Adrenal gland (tissue), 12 donors: Measurements from ENCODE around the gene CCDC85C. TPM values are rescaled to one million over a fixed set of nuclear protein-coding genes. Genes with fewer than 3 reads are reported as not detected.
A peak's percentile ranks its signal among the peaks of the same experiment; 100 is the strongest.

Experiments used
- DNase-seq, 7 donors: peaks; one replicate each; pipeline ENCODE4 v3.0.0-alpha.2; 2019 to 2020
- H3K27ac ChIP-seq, 5 donors: fragments of 200-600 bp; sonication (generic) in 4 of 5; 1 replicate in 3 of 5; 2 replicates in 2 of 5; pipeline versions ENCODE4 v1.5.1 to v1.8.0; 2016 to 2020; ENCODE audit warnings: mild to moderate bottlenecking in 1 of 5
- H3K27me3 ChIP-seq: fragments of 200-600 bp; 2 replicates; pipeline ENCODE4 v1.8.0; 2021
- H3K36me3 ChIP-seq, 2 donors: fragments of 200-600 bp; replicated peaks in 1 of 2; 1 replicate in 1 of 2; 2 replicates in 1 of 2; pipeline versions ENCODE4 v1.5.1 to v1.8.0; 2018 to 2022
- H3K4me1 ChIP-seq, 2 donors: fragments of 200-600 bp; replicated peaks in 1 of 2; 1 replicate in 1 of 2; 2 replicates in 1 of 2; pipeline versions ENCODE4 v1.5.1 to v1.8.0; 2018 to 2021
- H3K4me3 ChIP-seq, 4 donors: fragments of 200-600 bp; sonication (generic) in 3 of 4; one replicate each; pipeline ENCODE4 v1.5.1; 2016 to 2018
- H3K9me3 ChIP-seq, 3 donors: fragments of 200-600 bp; sonication (generic) in 1 of 3; replicated peaks in 1 of 3; 1 replicate in 2 of 3; 2 replicates in 1 of 3; pipeline versions ENCODE4 v1.5.1 to v1.8.0; 2016 to 2021
- POLR2A ChIP-seq, 2 donors: fragments of 450-650 bp; IDR thresholded peaks; one replicate each; pipeline ENCODE4 v1.6.1; 2017; ENCODE audit warnings: antibody characterized with exemption in 2 of 2, mild to moderate bottlenecking in 2 of 2, moderate library complexity in 1 of 2
- WGBS, 4 donors: extraction: QIAGEN DNeasy Blood & Tissue Kit in 2 of 4; methylation state at CpG; one replicate each; pipeline versions ENCODE4 v1.1.5 to v1.1.7; 2013 to 2017; 5-methylcytosine and 5-hydroxymethylcytosine counted together
- intact Hi-C, 2 donors: fragments of 100-400 bp; cut with DNase I; formaldehyde crosslinking; loops; one replicate each; pipeline versions ENCODE4 v1.14.1 to v1.15.0; 2022 to 2023
- polyA plus RNA-seq, 3 donors: library from polyadenylated mRNA; stranded (reverse); fragments of 200-250 nt in 2 of 3; fragments of 350-450 nt in 1 of 3; fragmentation: Illumina TruSeq in 1 of 3; extraction: RNeasy Lipid Tissue Mini Kit (QIAGEN cat#74804) in 1 of 3; gene quantifications; one replicate each; pipeline ENCODE4 v1.2.3, GENCODE V29; 2013 to 2014
- total RNA-seq, 9 donors: library from RNA; depleted of rRNA in 4 of 9; stranded (reverse); fragments of >200 nt in 4 of 9; fragments of 120-200 nt in 1 of 9; fragmentation: NEBNext Ultra II Directional in 1 of 9; extraction: Animal tissue kit (Norgen Biotek cat#: 25700) in 1 of 9; gene quantifications; one replicate each; pipeline versions ENCODE4 v1.1.0 to v1.2.4, GENCODE V29; 2013 to 2023
- TF ChIP-seq, protein P1 (sequence below), 6 experiments: fragments of 450-650 bp in 4 of 6; fragments of 200-600 bp in 2 of 6; sonication (generic) in 1 of 6; IDR thresholded peaks; 1 replicate in 5 of 6; 2 replicates in 1 of 6; pipeline versions ENCODE4 v1.5.1 to v1.8.0; 2016 to 2021; ENCODE audit warnings: antibody characterized with exemption in 6 of 6, mild to moderate bottlenecking in 2 of 6, moderate library complexity in 1 of 6
- donor health status: healthy with polysubstance abuse.
- donor health status: Bipolar disorder and iron deficiency.
- donor health status: DM: yes; HTN: yes; CAD: no.
- donor health status: DM: no; HTN: no; CAD: no.
- donor health status: DM: no; HTN: no; CAD: no.
- donor health status: DM: yes; HTN: yes; CAD: no.

Gene CCDC85C
- total and polyA plus RNA-seq, 12 donors = 4.2 to 59.0 (median 37.9) TPM

DNA sequence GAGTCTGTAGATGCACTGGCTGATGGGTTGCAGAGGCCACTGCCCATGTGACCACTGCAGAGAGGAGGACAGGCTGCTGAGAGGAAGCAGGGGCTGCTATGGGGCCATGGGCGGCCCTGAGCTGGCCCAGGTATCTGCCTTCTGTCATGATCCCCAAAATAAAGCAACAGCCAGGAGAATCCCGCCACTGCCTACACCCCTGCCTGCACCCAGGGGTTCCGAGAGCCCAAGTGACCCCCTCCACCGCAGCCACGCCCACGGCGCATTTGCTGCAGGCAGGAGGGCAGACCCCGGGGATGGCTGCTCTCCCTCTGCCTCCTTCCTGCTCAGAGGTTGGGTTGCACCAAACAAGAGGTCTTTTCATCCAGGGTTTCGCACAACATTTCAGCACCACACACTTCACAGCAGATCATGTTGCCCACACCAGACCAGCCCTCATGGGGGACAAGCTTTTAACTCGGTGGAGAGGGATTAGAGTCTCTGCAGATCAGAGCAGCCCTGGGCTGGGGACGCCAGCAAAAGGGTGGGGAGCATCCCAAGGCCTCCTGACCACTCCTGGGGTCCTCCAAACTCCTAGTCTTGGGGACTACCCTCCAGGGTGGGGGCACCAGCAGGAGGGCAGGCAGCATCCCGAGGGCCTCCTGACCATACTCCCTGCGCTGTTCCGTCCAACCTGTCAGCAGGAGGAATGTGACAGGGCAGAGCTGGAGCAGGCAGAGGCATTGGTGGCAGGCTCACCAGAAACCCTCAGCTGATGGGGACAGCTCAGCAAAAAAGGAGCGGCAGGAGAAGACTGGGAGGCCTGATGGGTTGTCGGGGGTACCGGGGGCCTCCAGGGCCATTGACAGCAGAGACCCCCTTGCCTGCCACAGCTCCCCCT lies 14.1 kb downstream of the CCDC85C start:
- Histone ChIP-seq H3K27ac (peak overlapping the region in 4 of 5 donors; percentile 3 to 88 (median 62)), H3K4me3 (no peak overlapping the region), H3K36me3 (no peaks in the 10 kb centered on the region), H3K4me1 (peaks cover 44 to 69% of the 10 kb centered on the region in 2 donors), H3K9me3 (no peaks in the 10 kb centered on the region), H3K27me3 (no peaks in the 10 kb centered on the region)
- 76 to 85% (median 81%) methylated on average over 9 to 17 of the region's 17 CpGs for WGBS, 4 donors
- TF ChIP-seq, protein P1, sequence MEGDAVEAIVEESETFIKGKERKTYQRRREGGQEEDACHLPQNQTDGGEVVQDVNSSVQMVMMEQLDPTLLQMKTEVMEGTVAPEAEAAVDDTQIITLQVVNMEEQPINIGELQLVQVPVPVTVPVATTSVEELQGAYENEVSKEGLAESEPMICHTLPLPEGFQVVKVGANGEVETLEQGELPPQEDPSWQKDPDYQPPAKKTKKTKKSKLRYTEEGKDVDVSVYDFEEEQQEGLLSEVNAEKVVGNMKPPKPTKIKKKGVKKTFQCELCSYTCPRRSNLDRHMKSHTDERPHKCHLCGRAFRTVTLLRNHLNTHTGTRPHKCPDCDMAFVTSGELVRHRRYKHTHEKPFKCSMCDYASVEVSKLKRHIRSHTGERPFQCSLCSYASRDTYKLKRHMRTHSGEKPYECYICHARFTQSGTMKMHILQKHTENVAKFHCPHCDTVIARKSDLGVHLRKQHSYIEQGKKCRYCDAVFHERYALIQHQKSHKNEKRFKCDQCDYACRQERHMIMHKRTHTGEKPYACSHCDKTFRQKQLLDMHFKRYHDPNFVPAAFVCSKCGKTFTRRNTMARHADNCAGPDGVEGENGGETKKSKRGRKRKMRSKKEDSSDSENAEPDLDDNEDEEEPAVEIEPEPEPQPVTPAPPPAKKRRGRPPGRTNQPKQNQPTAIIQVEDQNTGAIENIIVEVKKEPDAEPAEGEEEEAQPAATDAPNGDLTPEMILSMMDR (IDR thresholded peaks at IDR 0.05) = no peak
- TF ChIP-seq POLR2A (IDR thresholded peaks at IDR 0.05) = no peak
- intact Hi-C loops = no loop called here
- DNase-seq = no peak

DNA sequence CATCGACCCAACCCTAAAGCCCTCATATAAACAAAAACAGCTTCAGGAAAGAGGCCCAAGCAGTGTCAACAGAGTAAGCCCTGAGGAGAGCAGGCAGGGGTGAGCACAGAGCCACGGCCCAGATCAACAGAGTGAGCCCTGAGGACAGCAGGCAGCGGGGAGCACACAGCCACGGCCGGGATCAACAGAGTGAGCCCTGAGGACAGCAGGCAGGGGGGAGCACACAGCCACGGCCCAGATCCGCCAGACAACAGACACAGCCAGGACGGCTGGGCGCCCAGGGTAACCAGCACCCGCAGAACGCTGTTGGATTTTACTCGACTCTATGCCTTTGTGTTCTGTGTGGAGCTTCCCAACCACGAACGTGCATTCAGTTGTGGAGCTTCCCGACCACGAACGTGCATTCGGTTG lies 15.0 kb downstream of the CCDC85C start:
- Histone ChIP-seq H3K4me3 (no peak overlapping the region), H3K27me3 (no peaks in the 10 kb centered on the region), H3K9me3 (no peaks in the 10 kb centered on the region), H3K4me1 (peaks cover 39 to 60% of the 10 kb centered on the region in 2 donors), H3K36me3 (no peaks in the 10 kb centered on the region), H3K27ac (peak overlapping the region in 3 of 5 donors; percentile 68 to 92 (median 88))
- 70 to 82% (median 71%) methylated on average over 15 to 18 of the region's 18 CpGs for WGBS, 4 donors
- intact Hi-C loops = no loop called here
- TF ChIP-seq POLR2A (IDR thresholded peaks at IDR 0.05) = no peak
- TF ChIP-seq, protein P1 (IDR thresholded peaks at IDR 0.05) = no peak
- DNase-seq = peak in 1 of 7 donors; percentile 8

DNA sequence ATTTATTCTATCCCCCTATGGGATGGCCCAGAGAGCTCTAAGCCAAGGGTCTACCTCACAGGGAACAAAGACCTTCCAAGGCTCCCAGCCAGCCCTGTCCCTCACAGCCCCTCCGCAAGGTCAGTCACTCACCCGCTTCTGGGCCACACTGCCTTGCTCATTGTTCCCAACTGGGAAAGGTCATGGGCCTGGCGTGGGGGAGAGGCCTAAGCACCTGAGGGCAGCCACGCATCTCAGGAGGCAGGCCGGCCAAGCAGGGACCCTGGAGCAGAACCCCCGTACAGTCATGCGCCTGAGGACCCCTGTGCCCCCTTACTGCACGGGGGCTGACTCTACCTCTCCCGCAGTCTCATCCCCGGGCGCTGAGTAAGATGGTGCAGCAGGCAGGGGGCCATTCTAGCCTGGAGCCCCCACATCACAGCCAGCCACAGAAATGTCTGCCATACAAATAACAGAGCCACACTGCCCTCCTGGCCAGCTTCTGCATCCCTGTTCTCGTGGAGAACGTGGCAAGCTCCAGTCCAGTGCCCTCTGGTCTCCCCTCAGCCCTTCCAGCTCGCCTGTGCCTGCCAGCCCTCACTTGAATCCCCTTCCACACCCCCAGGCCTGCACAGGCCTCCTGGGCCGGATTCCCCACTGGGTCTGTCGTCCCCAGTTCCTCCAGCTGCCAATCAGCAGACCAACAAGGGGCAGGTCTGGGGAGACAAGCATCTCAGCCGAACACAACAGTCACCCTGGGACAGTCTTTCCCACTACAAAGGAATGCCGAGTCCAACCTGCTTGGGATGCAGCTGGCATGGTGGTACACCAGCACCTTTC lies 16.3 kb downstream of the CCDC85C start:
- Histone ChIP-seq H3K4me3 (no peak overlapping the region), H3K27me3 (no peaks in the 10 kb centered on the region), H3K9me3 (no peaks in the 10 kb centered on the region), H3K36me3 (no peaks in the 10 kb centered on the region), H3K27ac (peak overlapping the region; percentile 48 to 92 (median 76)), H3K4me1 (peaks cover 39 to 59% of the 10 kb centered on the region in 2 donors)
- peak in 3 of 7 donors; percentile 53 to 67 (median 62) for DNase-seq
- intact Hi-C loops = no loop called here
- TF ChIP-seq POLR2A (IDR thresholded peaks at IDR 0.05) = no peak
- TF ChIP-seq, protein P1 (IDR thresholded peaks at IDR 0.05) = no peak
- 64 to 84% (median 76%) methylated on average over 6 to 18 of the region's 18 CpGs for WGBS, 4 donors
